ENCODE results near the gene ICE2. TPM values are rescaled to one million over a fixed set of nuclear protein-coding genes. Genes with fewer than 3 reads are reported as not detected.
A peak's percentile ranks its signal among the peaks of the same experiment; 100 is the strongest.

Gene ICE2
- total RNA-seq, 1 experiment from 2014 or later = 62.8 TPM

- TF ChIP-seq REST (IDR thresholded peaks at IDR 0.05; ENCODE audit: low read depth) (no peak), YY1 (IDR thresholded peaks at IDR 0.05; ENCODE audit: extremely low read depth, insufficient replicate concordance, low read depth, low read length) (no peak), ELF1 (IDR thresholded peaks at IDR 0.05; ENCODE audit: borderline replicate concordance, low read depth) (no peak), POLR2A (IDR thresholded peaks at IDR 0.05; ENCODE audit: borderline replicate concordance, extremely low read depth, insufficient read depth, insufficient read length) (no peak), SIN3A (IDR thresholded peaks at IDR 0.05; ENCODE audit: low read depth) (no peak), ZNF274 (IDR thresholded peaks at IDR 0.05; ENCODE audit: low read depth, low read length) (no peak), ATF3 (IDR thresholded peaks at IDR 0.05) (no peak), EZH2phosphoT487 (IDR thresholded peaks at IDR 0.05; ENCODE audit: borderline replicate concordance) (no peak), CBX3 (IDR thresholded peaks at IDR 0.05; ENCODE audit: low read depth) (no peak)
Measured at GRCh38 chr15:60391722-60392315, 87.1 kb downstream of the ICE2 start (continued).

- Histone ChIP-seq H3K27me3 (ENCODE audit: insufficient read depth, low read length) (no peaks in the 10 kb centered on the region), H3K79me2 (ENCODE audit: insufficient read depth, low read length) (peaks cover 92% of the 10 kb centered on the region), H4K20me1 (ENCODE audit: insufficient read depth) (peaks cover 32% of the 10 kb centered on the region; the same call in 1 of the 2 replicates), H2AFZ (ENCODE audit: low read depth, low read length, poor library complexity, severe bottlenecking) (no peak overlapping the region), H3K9me2 (ENCODE audit: insufficient read depth) (no peaks in the 10 kb centered on the region), H3K9me3 (ENCODE audit: control insufficient read depth in 1 of 2, insufficient read depth in 1 of 2, low read depth in 1 of 2, low read length in 2 of 2) (no peaks in the 10 kb centered on the region), H3K9ac (ENCODE audit: low read length) (peak overlapping the region; percentile 97), H3K27ac (ENCODE audit: low read depth, low read length) (peak overlapping the region; percentile 96), H3K4me3 (replicated peaks in 1 of 2; ENCODE audit: low read depth in 1 of 2, low read length in 2 of 2) (peak overlapping the region; percentile 4 to 61), H3K4me1 (ENCODE audit: control insufficient read depth in 1 of 2, insufficient read depth in 2 of 2, low read length in 2 of 2) (peaks cover 75 to 97% of the 10 kb centered on the region in 2 experiments), H3K36me3 (ENCODE audit: control insufficient read depth in 1 of 2, insufficient read depth in 2 of 2, low read length in 2 of 2) (peaks cover 2 to 65% of the 10 kb centered on the region in 2 experiments), H3K4me2 (ENCODE audit: low read length) (peak overlapping the region; percentile 92)
- peak; percentile 87 for DNase-seq (ENCODE audit: low read depth, low spot score)
- ChIA-PET CTCF (no interaction called here), POLR2A (interaction anchor here (0.7 to 5.7 kb wide), 2 partner anchors 9 to 17 kb away, joined by 3 to 70 read pairs; no protein-coding TSS in a partner anchor), RAD21 (ENCODE audit: low non-redundant PET in 1 of 2, low total read pairs in 2 of 2, uncharacterized antibody in 2 of 2, unreplicated experiment in 2 of 2) (no interaction called here)
- intact Hi-C loops (cut with micrococcal nuclease) = no loop called here
- TF ChIP-seq POLR2A (IDR thresholded peaks at IDR 0.05; ENCODE audit: borderline replicate concordance, extremely low read depth, insufficient read depth, insufficient read length) (no peak), YY1 (IDR thresholded peaks at IDR 0.05; ENCODE audit: extremely low read depth, insufficient replicate concordance, low read depth, low read length) (peak; percentile 46), POLR2AphosphoS5 (IDR thresholded peaks at IDR 0.05; ENCODE audit: low read depth, low read length) (peak; percentile 53; the same call in 1 of the 2 replicates), EZH2phosphoT487 (IDR thresholded peaks at IDR 0.05; ENCODE audit: borderline replicate concordance) (no peak), ZNF274 (IDR thresholded peaks at IDR 0.05; ENCODE audit: low read depth, low read length) (no peak), TCF7L2 (IDR thresholded peaks at IDR 0.05; ENCODE audit: borderline replicate concordance, extremely low read depth, insufficient read depth, insufficient read length) (peak; percentile 92), FOSL1 (IDR thresholded peaks at IDR 0.05; ENCODE audit: low read depth) (no peak)
- BruUV-seq (replicated peaks) = no TSS peak
- ATAC-seq = peak; percentile 66
Measured at GRCh38 chr15:60390871-60391501, 88.0 kb downstream of the ICE2 start.

All from HCT116 (cell line).